ENCODE measurements around the gene NDUFA8.

The NDUFA8 gene

GRCh38 chr9:122097679-122098315, 61.8 kb downstream of the NDUFA8 start:
- FAIRE-seq, result no peak

DNA sequence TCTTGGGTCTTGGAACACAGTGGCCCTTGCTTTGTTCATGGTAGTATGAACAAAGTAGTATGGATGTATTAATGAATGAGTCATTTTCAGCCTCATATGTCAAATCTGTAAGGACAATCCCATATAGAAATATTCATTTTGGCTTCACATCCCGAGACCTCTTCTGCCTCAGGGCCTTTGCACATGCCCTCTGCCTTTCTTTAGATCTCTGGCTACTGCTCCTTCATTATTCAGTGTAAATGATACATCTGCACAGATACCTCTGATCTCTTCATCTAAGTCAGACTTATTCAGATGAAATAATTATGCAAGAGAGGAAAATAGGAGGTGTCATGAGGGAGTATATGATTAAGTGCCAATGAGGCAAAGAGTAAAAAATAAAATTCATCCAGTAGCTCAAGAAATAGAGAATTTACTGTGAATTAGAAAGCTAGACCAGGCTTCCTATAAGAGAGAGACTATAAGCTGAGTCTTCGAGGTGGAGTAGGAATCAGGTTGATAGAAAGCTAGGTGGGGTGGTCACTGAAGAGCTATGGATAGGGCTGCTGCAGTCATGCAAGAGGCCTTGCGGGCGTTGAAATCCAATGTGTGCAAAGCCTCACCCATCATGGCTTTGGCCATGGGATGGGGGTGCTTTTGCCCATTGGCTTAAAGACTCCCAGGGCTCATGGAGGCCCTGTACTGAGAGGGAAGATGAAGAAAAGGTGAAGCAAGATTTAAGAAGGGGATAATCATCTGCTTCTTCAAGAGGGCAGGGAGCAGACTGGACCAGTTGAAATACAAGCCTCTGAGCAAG, 62.8 kb downstream of the NDUFA8 start:
- FAIRE-seq, result no peak

DNA sequence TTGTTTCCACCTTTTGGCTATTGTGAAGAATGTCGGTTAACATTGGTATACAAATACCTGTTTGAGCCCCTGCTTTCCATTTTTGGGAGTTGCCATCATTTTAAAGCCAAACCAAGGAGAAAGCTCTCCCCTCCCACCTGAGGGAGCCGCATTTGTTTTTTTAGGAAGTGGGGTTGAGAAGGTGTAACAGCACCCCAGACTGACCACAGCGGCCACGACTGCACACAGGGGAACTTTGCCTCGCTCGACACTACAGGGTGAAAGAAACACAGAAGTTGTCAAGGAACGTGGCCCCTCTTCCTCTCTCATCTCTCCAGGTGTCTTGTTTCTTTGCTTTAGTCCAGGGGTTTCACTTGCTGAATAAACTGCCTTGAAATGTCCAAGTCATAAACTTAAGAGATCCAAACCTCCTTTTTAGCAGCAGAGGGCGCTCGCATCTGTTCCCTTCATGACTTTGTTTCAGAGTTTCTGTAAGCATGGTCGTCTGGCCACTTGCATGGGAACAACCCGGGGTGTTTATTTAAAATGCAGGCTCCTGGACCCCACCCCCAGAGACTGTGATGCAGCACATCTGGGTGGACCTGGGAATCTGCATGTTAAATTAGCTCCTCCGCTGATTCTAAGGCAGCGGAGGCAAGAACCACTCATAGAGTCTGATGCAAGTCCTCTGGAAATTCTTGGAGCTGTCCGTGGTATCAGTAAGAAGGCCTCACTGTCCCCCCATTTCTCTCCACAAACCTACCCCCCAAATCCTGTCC, 64.4 kb downstream of the NDUFA8 start:
- FAIRE-seq, result no peak
